Measurements from ENCODE around the gene KIF16B. TPM values are rescaled to one million over a fixed set of nuclear protein-coding genes. Genes with fewer than 3 reads are reported as not detected.

KIF16B gene
- total and polyA plus RNA-seq, 2 experiments from 2014 or later = 9.3 to 21.8 TPM

DNA sequence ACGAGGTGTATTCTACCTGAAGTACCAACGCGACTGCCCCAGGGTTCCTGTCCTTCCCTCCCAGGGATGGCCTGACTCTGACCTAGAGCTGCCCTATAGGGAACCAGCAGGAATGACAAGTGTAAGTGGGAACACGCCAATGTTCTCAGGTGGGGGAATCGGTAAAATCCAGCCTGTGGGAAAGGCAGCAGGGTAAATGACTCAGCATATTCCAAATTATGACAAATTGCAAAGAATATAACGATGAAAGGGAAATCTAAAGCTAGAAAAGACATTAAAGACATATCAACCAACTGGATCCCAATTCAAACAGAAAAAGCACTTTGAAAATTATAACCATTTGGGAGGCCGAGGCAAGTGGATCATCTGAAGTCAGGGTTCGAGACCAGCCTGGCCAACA lies 41.8 kb downstream of the KIF16B start:
- no peaks in the 10 kb centered on the region for H3K36me3 ChIP-seq (replicated peaks; ENCODE audit: insufficient read depth, low read depth)
- no peak overlapping the region for H3K4me3 ChIP-seq
- H3K4me1 ChIP-seq (ENCODE audit: insufficient read depth) = peaks cover 21% of the 10 kb centered on the region
- H3K79me2 ChIP-seq = peaks cover 17% of the 10 kb centered on the region
- TF ChIP-seq, protein P1, sequence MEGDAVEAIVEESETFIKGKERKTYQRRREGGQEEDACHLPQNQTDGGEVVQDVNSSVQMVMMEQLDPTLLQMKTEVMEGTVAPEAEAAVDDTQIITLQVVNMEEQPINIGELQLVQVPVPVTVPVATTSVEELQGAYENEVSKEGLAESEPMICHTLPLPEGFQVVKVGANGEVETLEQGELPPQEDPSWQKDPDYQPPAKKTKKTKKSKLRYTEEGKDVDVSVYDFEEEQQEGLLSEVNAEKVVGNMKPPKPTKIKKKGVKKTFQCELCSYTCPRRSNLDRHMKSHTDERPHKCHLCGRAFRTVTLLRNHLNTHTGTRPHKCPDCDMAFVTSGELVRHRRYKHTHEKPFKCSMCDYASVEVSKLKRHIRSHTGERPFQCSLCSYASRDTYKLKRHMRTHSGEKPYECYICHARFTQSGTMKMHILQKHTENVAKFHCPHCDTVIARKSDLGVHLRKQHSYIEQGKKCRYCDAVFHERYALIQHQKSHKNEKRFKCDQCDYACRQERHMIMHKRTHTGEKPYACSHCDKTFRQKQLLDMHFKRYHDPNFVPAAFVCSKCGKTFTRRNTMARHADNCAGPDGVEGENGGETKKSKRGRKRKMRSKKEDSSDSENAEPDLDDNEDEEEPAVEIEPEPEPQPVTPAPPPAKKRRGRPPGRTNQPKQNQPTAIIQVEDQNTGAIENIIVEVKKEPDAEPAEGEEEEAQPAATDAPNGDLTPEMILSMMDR (IDR thresholded peaks at IDR 0.05; ENCODE audit: poor library complexity) = no peak
- TF ChIP-seq EZH2phosphoT487 (IDR thresholded peaks at IDR 0.05; ENCODE audit: low read depth, severe bottlenecking, unreplicated experiment) = no peak
- TF ChIP-seq EZH2 (IDR thresholded peaks at IDR 0.05; ENCODE audit: borderline replicate concordance) = no peak
- no peaks in the 10 kb centered on the region for H3K9me2 ChIP-seq (replicated peaks; ENCODE audit: insufficient read depth)
- H3K27ac ChIP-seq = peak overlapping the region; percentile 91
- no peak overlapping the region for H2AFZ ChIP-seq
- no peak overlapping the region for H3K4me2 ChIP-seq
- H3K9me3 ChIP-seq (ENCODE audit: low read depth) = no peaks in the 10 kb centered on the region
- no peaks in the 10 kb centered on the region for H4K20me1 ChIP-seq (ENCODE audit: insufficient read depth, poor library complexity, severe bottlenecking)
- no peaks in the 10 kb centered on the region for H3K27me3 ChIP-seq
- 93% methylated on average over 8 of the region's 8 CpGs for WGBS (ENCODE audit: low lambda C conversion rate, missing lambda C conversion rate)
- no peak for DNase-seq (ENCODE audit: low spot score)

- peak overlapping the region; percentile 91 for H3K27ac ChIP-seq
- peaks cover 21% of the 10 kb centered on the region for H3K4me1 ChIP-seq (ENCODE audit: insufficient read depth)
- H3K27me3 ChIP-seq = no peaks in the 10 kb centered on the region
- peak overlapping the region; percentile 59 for H3K4me2 ChIP-seq
- TF ChIP-seq EZH2phosphoT487 (IDR thresholded peaks at IDR 0.05; ENCODE audit: low read depth, severe bottlenecking, unreplicated experiment) (no peak), EZH2 (IDR thresholded peaks at IDR 0.05; ENCODE audit: borderline replicate concordance) (no peak)
- TF ChIP-seq, protein P1 (IDR thresholded peaks at IDR 0.05; ENCODE audit: poor library complexity) = no peak
- H3K79me2 ChIP-seq = peaks cover 17% of the 10 kb centered on the region
- WGBS (ENCODE audit: low lambda C conversion rate, missing lambda C conversion rate) = 70% methylated on average over 15 of the region's 15 CpGs
- peak; percentile 83 for DNase-seq (ENCODE audit: low spot score)
- no peaks in the 10 kb centered on the region for H3K9me3 ChIP-seq (ENCODE audit: low read depth)
- H2AFZ ChIP-seq = no peak overlapping the region
- H3K36me3 ChIP-seq (replicated peaks; ENCODE audit: insufficient read depth, low read depth) = no peaks in the 10 kb centered on the region
- no peaks in the 10 kb centered on the region for H4K20me1 ChIP-seq (ENCODE audit: insufficient read depth, poor library complexity, severe bottlenecking)
- no peak overlapping the region for H3K4me3 ChIP-seq
- no peaks in the 10 kb centered on the region for H3K9me2 ChIP-seq (replicated peaks; ENCODE audit: insufficient read depth)
Observed at GRCh38 chr20:16530201-16530681, 43.0 kb downstream of the KIF16B start.

GRCh38 chr20:16528078-16528477 lies 45.2 kb downstream of the KIF16B start:
- H3K27ac ChIP-seq = peak overlapping the region; percentile 91
- no peaks in the 10 kb centered on the region for H3K9me2 ChIP-seq (replicated peaks; ENCODE audit: insufficient read depth)
- no peaks in the 10 kb centered on the region for H3K36me3 ChIP-seq (replicated peaks; ENCODE audit: insufficient read depth, low read depth)
- no peak for TF ChIP-seq EZH2 (IDR thresholded peaks at IDR 0.05; ENCODE audit: borderline replicate concordance)
- no peak for TF ChIP-seq EZH2phosphoT487 (IDR thresholded peaks at IDR 0.05; ENCODE audit: low read depth, severe bottlenecking, unreplicated experiment)
- TF ChIP-seq, protein P1 (IDR thresholded peaks at IDR 0.05; ENCODE audit: poor library complexity) = no peak
- no peak overlapping the region for H3K4me3 ChIP-seq
- 50% methylated on average over 5 of the region's 5 CpGs for WGBS (ENCODE audit: low lambda C conversion rate, missing lambda C conversion rate)
- H3K4me1 ChIP-seq (ENCODE audit: insufficient read depth) = peaks cover 21% of the 10 kb centered on the region
- H2AFZ ChIP-seq = no peak overlapping the region
- no peaks in the 10 kb centered on the region for H4K20me1 ChIP-seq (ENCODE audit: insufficient read depth, poor library complexity, severe bottlenecking)
- no peaks in the 10 kb centered on the region for H3K9me3 ChIP-seq (ENCODE audit: low read depth)
- peaks cover 17% of the 10 kb centered on the region for H3K79me2 ChIP-seq
- H3K27me3 ChIP-seq = no peaks in the 10 kb centered on the region
- peak; percentile 84 for DNase-seq (ENCODE audit: low spot score)
- H3K4me2 ChIP-seq = peak overlapping the region; percentile 39

All from hepatocyte (in vitro differentiated cells).